A549 (cell line): Measurements from ENCODE around the gene TEX264.
A peak's percentile ranks its signal among the peaks of the same experiment; 100 is the strongest.

Experiments
- CTCF ChIP-seq: fragments of >200 bp; sonication (Bioruptor Twin); formaldehyde crosslinking; IDR thresholded peaks from 3 replicates; pipeline ENCODE4 v1.5.1; 2016
- EHF ChIP-seq: fragments of 250-450 bp; sonication (Bioruptor Pico); IDR thresholded peaks from 2 replicates; pipeline ENCODE4 v1.5.0; 2020; ENCODE audit warnings: mild to moderate bottlenecking
- EHMT2 ChIP-seq: fragments of 200-600 bp; sonication (generic); IDR thresholded peaks from 2 replicates; pipeline ENCODE4 v1.6.1; 2016; ENCODE audit warnings: antibody characterized with exemption, low read depth, mild to moderate bottlenecking, moderate library complexity
- HDAC2 ChIP-seq: fragments of 200-600 bp; sonication (generic); IDR thresholded peaks from 2 replicates; pipeline ENCODE4 v1.6.1; 2016
- HMGXB4 ChIP-seq: fragments of 250-450 bp; sonication (Bioruptor Pico); IDR thresholded peaks from 2 replicates; pipeline ENCODE4 v1.5.0; 2021; ENCODE audit warnings: mild to moderate bottlenecking, moderate library complexity, borderline replicate concordance
- POLR2A ChIP-seq: IDR thresholded peaks from 2 replicates; pipeline ENCODE4 v1.6.1; 2012; ENCODE audit warnings: mild to moderate bottlenecking, low read length
- RFX5 ChIP-seq: fragments of 450-650 bp; IDR thresholded peaks from 2 replicates; pipeline ENCODE4 v1.7.1; 2014; ENCODE audit warnings: antibody characterized with exemption, mild to moderate bottlenecking, moderate library complexity
- ZC3H11A ChIP-seq: fragments of 450-650 bp; IDR thresholded peaks from 2 replicates; pipeline ENCODE4 v1.6.1; 2014; ENCODE audit warnings: antibody characterized with exemption, mild to moderate bottlenecking

- TF ChIP-seq HMGXB4 (no peak), POLR2A (no peak), ZC3H11A (no peak), CTCF (peak; percentile 80), HDAC2 (no peak), RFX5 (no peak), EHMT2 (no peak), EHF (CRISPR knock-in tag) (no peak)
These were observed 33.0 kb upstream of the TEX264 start for GRCh38 chr3:51637941-51638471.
